Transverse colon (tissue), 4 donors: Measurements from ENCODE around the gene BMP7.

Source experiments
- CTCF ChIP-seq, 5 experiments: fragments of 200-600 bp in 3 of 5; fragments of 450-650 bp in 2 of 5; sonication (generic) in 3 of 5; IDR thresholded peaks; 1 replicate in 2 of 5; 2 replicates in 3 of 5; pipeline ENCODE4 v1.5.1; 2016 to 2017; ENCODE audit warnings: antibody characterized with exemption in 5 of 5, inconsistent platforms in 3 of 5, mild to moderate bottlenecking in 2 of 5, moderate library complexity in 1 of 5
- EP300 ChIP-seq: sonication (generic); formaldehyde crosslinking; IDR thresholded peaks from one replicate; pipeline ENCODE4 v1.6.1; 2017; ENCODE audit warnings: antibody characterized with exemption, low read depth
- POLR2A ChIP-seq: fragments of 450-650 bp; IDR thresholded peaks from one replicate; pipeline ENCODE4 v1.6.1; 2016; ENCODE audit warnings: antibody characterized with exemption, mild to moderate bottlenecking, moderate library complexity
- POLR2AphosphoS5 ChIP-seq, 3 donors: sonication (generic); formaldehyde crosslinking; IDR thresholded peaks; one replicate each; pipeline ENCODE4 v1.6.1; 2016; ENCODE audit warnings: antibody characterized with exemption in 3 of 3

GRCh38 chr20:57256205-57256604, 10.2 kb downstream of the BMP7 start:
- TF ChIP-seq POLR2AphosphoS5 (IDR thresholded peaks at IDR 0.05) (no peak), CTCF (IDR thresholded peaks at IDR 0.05) (no peak), POLR2A (no peak), EP300 (no peak)
